Transverse colon (tissue), 4 donors: Measurements from ENCODE around the gene PKN1. TPM values are rescaled to one million over a fixed set of nuclear protein-coding genes. Genes with fewer than 3 reads are reported as not detected.

Experiments used
- DNase-seq: peaks from one replicate; pipeline ENCODE4 v3.0.0-alpha.2; 2019
- H3K27ac ChIP-seq, 4 donors: fragments of 200-600 bp; sonication (generic); 2 replicates each; pipeline ENCODE4 v1.5.1; 2016 to 2018; ENCODE audit warnings: inconsistent platforms in 4 of 4
- H3K27me3 ChIP-seq: fragments of 200-600 bp; sonication (generic); 2 replicates; pipeline ENCODE4 v1.5.1; 2017; ENCODE audit warnings: inconsistent platforms
- H3K36me3 ChIP-seq, 4 donors: fragments of 200-600 bp; sonication (generic); 2 replicates each; pipeline ENCODE4 v1.5.1; 2017 to 2019; ENCODE audit warnings: inconsistent platforms in 4 of 4
- H3K4me1 ChIP-seq, 4 donors: fragments of 200-600 bp; sonication (generic); 2 replicates each; pipeline ENCODE4 v1.5.1; 2017 to 2020; ENCODE audit warnings: inconsistent platforms in 4 of 4
- H3K4me3 ChIP-seq, 4 donors: fragments of 200-600 bp; sonication (generic); 1 replicate in 1 of 4; 2 replicates in 3 of 4; pipeline versions ENCODE4 v1.5.1 to v1.6.1; 2017 to 2019; ENCODE audit warnings: inconsistent platforms in 4 of 4
- H3K9me3 ChIP-seq, 2 donors: fragments of 200-600 bp; sonication (generic); 2 replicates each; pipeline ENCODE4 v1.5.1; 2017 to 2019; ENCODE audit warnings: inconsistent platforms in 2 of 2
- CTCF ChIP-seq, 5 experiments: fragments of 200-600 bp in 3 of 5; fragments of 450-650 bp in 2 of 5; sonication (generic) in 3 of 5; IDR thresholded peaks; 1 replicate in 2 of 5; 2 replicates in 3 of 5; pipeline ENCODE4 v1.5.1; 2016 to 2017; ENCODE audit warnings: antibody characterized with exemption in 5 of 5, inconsistent platforms in 3 of 5, mild to moderate bottlenecking in 2 of 5, moderate library complexity in 1 of 5
- EP300 ChIP-seq: sonication (generic); formaldehyde crosslinking; IDR thresholded peaks from one replicate; pipeline ENCODE4 v1.6.1; 2017; ENCODE audit warnings: antibody characterized with exemption, low read depth
- POLR2A ChIP-seq: fragments of 450-650 bp; IDR thresholded peaks from one replicate; pipeline ENCODE4 v1.6.1; 2016; ENCODE audit warnings: antibody characterized with exemption, mild to moderate bottlenecking, moderate library complexity
- POLR2AphosphoS5 ChIP-seq, 3 donors: sonication (generic); formaldehyde crosslinking; IDR thresholded peaks; one replicate each; pipeline ENCODE4 v1.6.1; 2016; ENCODE audit warnings: antibody characterized with exemption in 3 of 3
- whole genome bisulfite sequencing, 2 donors: methylation state at CpG; one replicate each; pipeline ENCODE4 v1.1.5; 2018; ENCODE audit warnings: low coverage in 1 of 2; 5-methylcytosine and 5-hydroxymethylcytosine counted together
- in situ Hi-C, 4 donors: fragments of 200-750 bp; cut with MboI; loops; one replicate each; pipeline versions ENCODE4 v1.15.0 to v1.15.1; 2017; ENCODE audit warnings: low sequenced_read_pairs in 3 of 4, low pct_ligation_motif_present in 1 of 4, low pct_unique_long_range_greater_than_20kb in 1 of 4
- intact Hi-C: fragments of 100-400 bp; cut with DNase I; formaldehyde crosslinking; loops from one replicate; pipeline ENCODE4 v1.15.1; 2023; ENCODE audit warnings: low total_unique reads
- total RNA-seq, 4 donors: library from RNA; depleted of rRNA; stranded (reverse); fragments of >200 nt; gene quantifications; one replicate each; pipeline ENCODE4 v1.1.0, GENCODE V29; 2016

The PKN1 gene
- total RNA-seq, 4 donors from 2014 or later: 29.1 to 129 (median 55.0) TPM

GRCh38 chr19:14487370-14488125, 54.4 kb downstream of the PKN1 start:
- no peak overlapping the region for H3K27ac ChIP-seq
- no peak overlapping the region for H3K4me3 ChIP-seq
- intact Hi-C loops (no loop called here), in situ Hi-C loops (no loop called here)
- WGBS, 2 donors: 84 to 89% methylated on average over 11 to 16 of the region's 16 CpGs
- TF ChIP-seq CTCF (IDR thresholded peaks at IDR 0.05) (no peak), POLR2AphosphoS5 (IDR thresholded peaks at IDR 0.05) (no peak), POLR2A (no peak), EP300 (no peak)
- no peaks in the 10 kb centered on the region for H3K27me3 ChIP-seq
- H3K36me3 ChIP-seq: peaks cover 0 to 22% (median 3%) of the 10 kb centered on the region in 4 donors
- no peak for DNase-seq
- peaks cover 0 to 14% (median 9%) of the 10 kb centered on the region in 4 donors for H3K4me1 ChIP-seq
- H3K9me3 ChIP-seq: no peaks in the 10 kb centered on the region

GRCh38 chr19:14492756-14493337, 59.7 kb downstream of the PKN1 start:
- in situ Hi-C loops: no loop called here
- intact Hi-C loops: no loop called here
- DNase-seq: no peak
- Histone ChIP-seq H3K36me3 (peaks cover 0 to 22% (median under 1%) of the 10 kb centered on the region in 4 donors), H3K27me3 (no peaks in the 10 kb centered on the region), H3K9me3 (no peaks in the 10 kb centered on the region), H3K4me3 (no peak overlapping the region), H3K27ac (peak overlapping the region in 2 of 4 donors; percentile 27 to 41), H3K4me1 (peaks cover 25 to 55% (median 41%) of the 10 kb centered on the region in 4 donors)
- TF ChIP-seq CTCF (IDR thresholded peaks at IDR 0.05) (no peak), POLR2AphosphoS5 (IDR thresholded peaks at IDR 0.05) (no peak), POLR2A (no peak), EP300 (no peak)
- 75% methylated on average over 5 of the region's 5 CpGs; no CpG with 5 or more reads in 1 of the 2 donors for WGBS, 2 donors

DNA sequence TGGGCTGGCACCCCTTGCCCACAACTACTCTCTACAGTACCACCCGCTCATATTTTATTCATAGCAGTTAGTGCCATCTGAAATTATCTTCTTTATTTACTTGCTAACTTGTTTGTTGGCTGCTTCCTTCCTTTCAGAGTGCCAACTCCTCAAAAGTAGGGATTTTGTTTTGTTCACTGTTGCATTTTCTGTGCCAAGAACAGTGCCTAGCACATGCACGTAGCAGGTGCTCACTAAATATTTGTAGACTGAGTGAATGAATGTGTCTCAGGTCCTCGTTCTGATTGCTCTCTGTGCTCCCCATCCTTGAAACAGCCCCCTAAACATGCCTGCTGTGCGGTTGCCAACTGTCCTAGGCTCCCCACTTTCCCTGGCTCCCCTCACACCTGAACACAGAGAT, 61.3 kb downstream of the PKN1 start:
- Histone ChIP-seq H3K27me3 (no peaks in the 10 kb centered on the region), H3K4me3 (peak overlapping the region in 1 of 4 donors; percentile 93), H3K36me3 (peaks cover 0 to 16% (median 0%) of the 10 kb centered on the region in 4 donors), H3K27ac (peak overlapping the region; percentile 86 to 94 (median 90)), H3K4me1 (peaks cover 25 to 61% (median 46%) of the 10 kb centered on the region in 4 donors), H3K9me3 (no peaks in the 10 kb centered on the region)
- intact Hi-C loops (no loop called here), in situ Hi-C loops (no loop called here)
- WGBS, 2 donors: 79% methylated on average over 2 to 4 of the region's 4 CpGs
- TF ChIP-seq CTCF (IDR thresholded peaks at IDR 0.05) (no peak), EP300 (no peak), POLR2A (no peak), POLR2AphosphoS5 (IDR thresholded peaks at IDR 0.05) (no peak)
- no peak for DNase-seq

DNA sequence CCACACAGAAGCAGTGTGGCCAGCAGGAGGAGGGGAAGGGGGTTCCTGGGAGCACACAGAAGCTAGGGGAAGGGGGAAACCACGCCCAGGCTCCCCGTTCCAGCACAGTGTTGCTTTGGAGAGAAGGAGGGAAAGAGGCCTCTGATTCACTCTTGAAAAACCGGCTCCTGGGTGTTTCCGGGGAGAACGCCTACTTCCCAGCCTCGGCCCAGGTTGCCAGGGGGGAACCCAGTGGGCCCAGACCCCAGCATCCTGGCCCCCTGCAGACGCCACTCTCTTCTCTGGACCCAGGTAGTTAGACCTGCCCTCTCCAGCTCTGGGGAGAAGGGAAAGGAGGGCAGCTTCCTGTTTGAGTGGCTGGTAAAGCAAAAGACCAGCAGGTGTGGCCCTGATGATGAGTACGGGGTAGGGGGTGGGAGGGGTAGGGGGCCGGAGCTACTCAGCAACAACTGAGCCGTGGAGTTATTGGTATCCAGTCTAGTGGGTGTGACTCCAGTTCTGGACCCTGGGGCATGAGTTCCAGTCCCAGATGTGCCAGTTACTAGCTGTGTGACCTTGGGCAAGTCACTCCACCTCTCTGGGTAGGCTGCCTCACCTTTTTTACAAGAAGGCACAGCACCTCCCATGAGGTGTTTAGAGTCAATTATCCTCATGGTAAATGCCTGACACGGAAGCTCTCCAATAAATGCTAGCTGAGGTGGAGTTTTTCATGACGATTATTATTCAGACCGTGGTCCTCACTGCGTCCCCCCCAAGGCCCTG, 62.0 kb downstream of the PKN1 start:
- TF ChIP-seq EP300 (no peak), POLR2AphosphoS5 (IDR thresholded peaks at IDR 0.05) (peak in 1 of 3 donors; percentile 21), CTCF (IDR thresholded peaks at IDR 0.05) (no peak)
- intact Hi-C loops: no loop called here
- Histone ChIP-seq H3K9me3 (no peaks in the 10 kb centered on the region), H3K27ac (peak overlapping the region; percentile 86 to 94 (median 90)), H3K36me3 (peaks cover 0 to 9% (median 0%) of the 10 kb centered on the region in 4 donors), H3K4me3 (peak overlapping the region; percentile 93 to 96 (median 94)), H3K4me1 (peaks cover 25 to 61% (median 46%) of the 10 kb centered on the region in 4 donors), H3K27me3 (no peaks in the 10 kb centered on the region)
- in situ Hi-C loops: no loop called here
- no peak for DNase-seq
- WGBS, 2 donors: 21% methylated on average over 14 of the region's 14 CpGs; no CpG with 5 or more reads in 1 of the 2 donors
